Esophagus muscularis mucosa (tissue), 3 donors: ENCODE results near the gene DUSP6.

Experiments
- POLR2A ChIP-seq: fragments of 450-650 bp; IDR thresholded peaks from one replicate; pipeline ENCODE4 v1.6.1; 2017; ENCODE audit warnings: antibody characterized with exemption, moderate library complexity, mild to moderate bottlenecking, low read depth
- POLR2AphosphoS5 ChIP-seq, 2 donors: sonication (generic); formaldehyde crosslinking; IDR thresholded peaks; one replicate each; pipeline ENCODE4 v1.6.1; 2017; ENCODE audit warnings: antibody characterized with exemption in 2 of 2
- TF ChIP-seq, protein P1 (sequence below), 3 experiments: fragments of 200-600 bp in 2 of 3; fragments of 450-650 bp in 1 of 3; sonication (generic) in 2 of 3; IDR thresholded peaks; one replicate each; pipeline ENCODE4 v1.5.1; 2017 to 2019; ENCODE audit warnings: antibody characterized with exemption in 3 of 3, mild to moderate bottlenecking in 2 of 3, moderate library complexity in 1 of 3

DNA sequence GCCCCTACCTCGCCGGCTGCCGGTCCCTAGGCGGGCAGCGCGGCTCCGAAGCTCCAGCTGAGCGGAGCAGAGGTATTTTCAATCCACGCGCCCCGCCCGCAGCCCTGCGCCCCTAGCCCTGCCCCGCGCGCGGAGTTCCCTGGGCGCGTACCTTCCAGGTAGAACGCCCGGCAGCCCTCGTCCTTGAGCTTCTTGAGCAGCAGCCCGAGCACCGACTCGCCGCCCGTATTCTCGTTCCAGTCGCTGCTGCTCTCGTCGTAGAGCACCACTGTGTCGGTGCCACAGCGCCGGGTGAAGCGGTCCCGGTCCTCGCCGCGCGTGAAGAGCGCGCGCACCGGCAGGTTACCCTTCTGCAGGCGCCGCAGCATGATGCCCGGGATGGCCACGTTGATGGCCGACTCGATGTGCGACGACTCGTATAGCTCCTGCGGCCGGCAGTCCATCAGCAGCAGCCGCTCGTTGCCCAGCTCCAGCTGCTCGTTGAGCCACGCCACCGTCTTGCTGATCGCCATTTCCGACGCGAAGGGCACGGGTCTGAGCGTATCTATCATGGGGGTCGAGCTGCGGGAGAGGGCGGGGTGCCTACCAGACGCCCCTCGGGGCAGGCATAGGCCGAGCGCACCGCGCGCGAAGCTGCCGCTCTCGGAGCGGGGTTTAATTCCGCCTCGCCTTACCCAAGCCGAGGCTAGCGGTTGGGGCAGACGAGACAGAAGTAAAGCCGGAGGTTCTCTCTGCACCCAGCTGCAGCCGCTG is 636 bp downstream of the DUSP6 start:
- TF ChIP-seq, protein P1, sequence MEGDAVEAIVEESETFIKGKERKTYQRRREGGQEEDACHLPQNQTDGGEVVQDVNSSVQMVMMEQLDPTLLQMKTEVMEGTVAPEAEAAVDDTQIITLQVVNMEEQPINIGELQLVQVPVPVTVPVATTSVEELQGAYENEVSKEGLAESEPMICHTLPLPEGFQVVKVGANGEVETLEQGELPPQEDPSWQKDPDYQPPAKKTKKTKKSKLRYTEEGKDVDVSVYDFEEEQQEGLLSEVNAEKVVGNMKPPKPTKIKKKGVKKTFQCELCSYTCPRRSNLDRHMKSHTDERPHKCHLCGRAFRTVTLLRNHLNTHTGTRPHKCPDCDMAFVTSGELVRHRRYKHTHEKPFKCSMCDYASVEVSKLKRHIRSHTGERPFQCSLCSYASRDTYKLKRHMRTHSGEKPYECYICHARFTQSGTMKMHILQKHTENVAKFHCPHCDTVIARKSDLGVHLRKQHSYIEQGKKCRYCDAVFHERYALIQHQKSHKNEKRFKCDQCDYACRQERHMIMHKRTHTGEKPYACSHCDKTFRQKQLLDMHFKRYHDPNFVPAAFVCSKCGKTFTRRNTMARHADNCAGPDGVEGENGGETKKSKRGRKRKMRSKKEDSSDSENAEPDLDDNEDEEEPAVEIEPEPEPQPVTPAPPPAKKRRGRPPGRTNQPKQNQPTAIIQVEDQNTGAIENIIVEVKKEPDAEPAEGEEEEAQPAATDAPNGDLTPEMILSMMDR (IDR thresholded peaks at IDR 0.05), result no peak
- TF ChIP-seq POLR2A, result no peak
- TF ChIP-seq POLR2AphosphoS5 (IDR thresholded peaks at IDR 0.05), result no peak
